GM21825 (cell line): ENCODE measurements around the gene HOATZ.

Source experiments
- ATAC-seq: cut with Tn5 transposase; IDR thresholded peaks from one replicate; pipeline ENCODE4 v1.9.1; 2021; ENCODE audit warnings: mild to moderate bottlenecking, moderate library complexity; ENCODE audit not compliant: unreplicated experiment

Gene HOATZ

DNA sequence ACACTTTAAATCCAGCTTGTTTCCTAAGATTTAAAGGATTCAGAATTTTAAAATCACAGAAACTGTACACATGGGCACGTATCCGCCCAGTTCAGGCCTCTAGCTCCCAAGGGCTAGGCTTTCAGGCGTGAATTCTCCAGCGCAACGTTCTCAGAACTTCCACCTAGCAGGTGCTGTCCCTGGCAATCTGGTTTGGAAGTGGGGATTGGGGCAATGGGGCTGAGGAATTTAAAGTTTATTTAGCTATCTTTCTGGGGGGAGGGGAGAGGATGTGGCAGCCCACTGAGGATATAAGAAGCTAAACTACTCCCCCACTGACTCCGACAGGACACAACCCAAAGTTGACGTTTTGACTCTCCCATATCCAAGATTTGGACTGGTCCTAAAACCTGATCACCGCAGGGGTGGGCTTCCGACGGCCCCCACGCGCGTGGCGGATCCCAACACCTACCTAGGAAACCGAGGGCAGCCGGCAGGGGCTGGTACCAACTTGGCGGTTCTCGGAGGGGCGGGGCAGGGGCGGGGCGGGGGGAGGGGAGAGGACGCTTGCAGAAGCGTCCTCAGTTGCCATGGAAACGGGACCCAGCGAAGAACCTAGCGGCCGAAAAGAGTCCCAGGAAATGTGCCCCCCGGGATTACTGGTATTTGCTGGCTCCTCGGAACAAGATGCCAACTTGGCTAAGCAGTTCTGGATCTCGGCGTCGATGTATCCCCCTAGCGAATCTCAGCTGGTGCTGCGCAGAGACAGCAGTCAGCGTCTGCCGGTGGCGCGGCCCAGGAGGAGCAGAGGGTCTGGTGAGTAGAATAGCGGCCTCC is at the start of gene HOATZ:
TSS of gene HOATZ (plus strand) at position 563 of the 816 bp plus-strand sequence. CDS start at position 570, 7 bp downstream.
- ATAC-seq: no peak

DNA sequence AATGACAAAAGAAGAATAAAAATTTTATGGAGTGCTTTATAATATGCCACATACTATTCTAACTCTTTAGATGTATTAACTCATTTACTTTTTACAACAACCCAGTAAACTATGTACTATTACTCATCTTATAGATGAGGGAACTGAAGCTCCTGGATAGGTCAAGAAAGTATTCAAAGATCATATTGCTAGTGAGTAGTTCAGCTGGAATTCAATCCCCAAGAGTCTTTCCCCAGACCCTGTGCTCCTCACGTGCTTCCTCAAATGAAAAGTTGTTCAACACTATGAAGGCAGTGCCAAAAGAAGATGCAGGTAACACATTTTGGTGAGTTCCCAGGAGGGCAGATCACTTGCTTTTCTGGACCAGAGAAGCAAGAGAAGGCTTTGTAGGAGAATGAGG is 49.2 kb upstream of the HOATZ start:
- ATAC-seq: no peak

DNA sequence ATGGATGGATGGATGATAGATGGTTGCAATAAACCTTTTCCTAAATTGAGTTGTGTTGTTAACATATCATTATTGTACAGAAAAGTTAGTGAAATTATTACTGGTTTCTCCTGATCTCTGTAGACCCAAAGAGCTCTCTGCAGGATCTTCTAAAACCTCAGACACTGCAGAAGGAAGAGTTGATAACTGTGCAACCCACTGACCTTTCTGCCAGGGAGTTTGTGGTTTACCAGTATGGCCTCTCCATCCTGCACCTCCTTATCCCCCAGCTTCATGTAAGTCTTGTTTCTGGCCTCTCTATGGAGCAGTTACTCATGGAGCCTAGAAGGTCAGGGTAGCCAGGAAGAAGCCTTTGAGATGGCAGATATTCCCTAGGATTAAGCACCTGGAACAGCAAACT is 48.0 kb upstream of the HOATZ start:
- no peak for ATAC-seq

DNA sequence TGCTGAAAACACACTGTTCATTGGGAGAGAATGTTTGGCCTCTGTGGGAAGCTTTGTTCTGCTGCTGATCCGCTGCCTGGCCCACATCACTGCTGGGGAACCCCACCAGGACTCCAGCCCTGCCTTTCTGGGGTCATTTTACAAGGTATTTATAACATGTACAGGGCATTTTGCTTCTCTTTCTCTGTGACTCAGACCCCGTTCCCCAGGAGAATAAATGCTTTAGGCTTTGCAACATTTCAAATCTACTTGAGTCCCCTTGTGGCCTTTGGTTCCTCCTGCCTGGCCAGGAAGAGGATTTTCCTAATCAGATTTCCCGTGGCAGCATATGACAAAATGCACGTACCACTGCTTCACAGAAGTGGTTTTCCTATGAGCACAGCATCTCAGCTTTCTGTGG is 45.4 kb upstream of the HOATZ start:
- ATAC-seq: no peak

DNA sequence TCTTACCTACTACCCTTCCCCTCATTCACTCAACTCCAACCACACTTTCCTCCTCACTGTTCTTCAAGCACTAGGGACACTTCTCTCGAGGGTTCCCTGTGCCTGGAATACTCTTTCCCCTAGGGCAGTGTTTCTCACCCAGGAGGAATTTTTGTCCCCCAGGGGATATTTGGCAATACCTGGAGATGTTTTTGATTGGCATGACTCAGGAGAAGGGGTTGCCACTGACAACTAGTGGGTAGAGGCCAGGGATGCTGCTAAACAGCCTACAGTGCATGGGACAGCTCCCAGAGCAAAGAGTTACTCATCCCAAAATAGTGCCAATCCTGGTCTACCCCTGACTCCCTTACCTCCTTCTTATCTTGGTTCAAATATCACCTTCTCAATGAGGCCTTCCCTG is 42.4 kb upstream of the HOATZ start:
- no peak for ATAC-seq

DNA sequence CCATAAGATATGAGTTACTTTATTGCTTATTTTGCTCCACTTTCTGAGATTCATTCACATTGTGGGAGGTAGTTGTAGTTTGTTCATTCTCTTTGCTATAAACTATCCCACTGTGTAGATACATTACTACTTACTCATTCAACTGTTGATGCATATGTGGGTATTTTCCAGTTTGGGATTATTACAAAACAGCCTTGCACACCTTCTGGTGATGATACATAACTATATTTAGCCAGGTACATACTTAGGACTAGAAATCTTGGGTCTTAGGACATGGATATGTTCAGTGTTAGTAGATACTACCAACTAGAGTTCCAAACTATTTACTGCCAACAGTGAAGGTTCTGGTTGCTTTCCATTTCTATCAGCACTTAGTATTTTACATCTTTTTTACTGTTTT is 40.1 kb upstream of the HOATZ start:
- no peak for ATAC-seq

DNA sequence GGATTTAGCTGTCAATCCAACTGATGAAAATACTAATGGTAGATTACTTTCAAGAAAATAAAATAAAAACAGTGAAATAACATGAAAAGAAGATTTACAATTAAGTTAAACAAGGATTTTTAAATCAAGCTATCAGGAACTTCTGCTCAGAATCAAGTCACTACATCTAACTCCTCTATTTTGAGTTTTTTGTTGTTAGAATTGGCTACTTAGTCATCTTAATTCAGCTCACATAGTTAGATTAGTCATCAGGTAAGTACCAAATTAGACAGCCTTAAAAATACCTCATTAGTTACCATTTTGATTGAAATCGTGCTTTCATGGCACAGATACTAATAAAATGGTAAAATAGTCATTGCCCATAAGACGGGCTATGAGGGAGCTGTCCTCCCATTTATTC is 38.2 kb upstream of the HOATZ start:
- ATAC-seq: no peak

DNA sequence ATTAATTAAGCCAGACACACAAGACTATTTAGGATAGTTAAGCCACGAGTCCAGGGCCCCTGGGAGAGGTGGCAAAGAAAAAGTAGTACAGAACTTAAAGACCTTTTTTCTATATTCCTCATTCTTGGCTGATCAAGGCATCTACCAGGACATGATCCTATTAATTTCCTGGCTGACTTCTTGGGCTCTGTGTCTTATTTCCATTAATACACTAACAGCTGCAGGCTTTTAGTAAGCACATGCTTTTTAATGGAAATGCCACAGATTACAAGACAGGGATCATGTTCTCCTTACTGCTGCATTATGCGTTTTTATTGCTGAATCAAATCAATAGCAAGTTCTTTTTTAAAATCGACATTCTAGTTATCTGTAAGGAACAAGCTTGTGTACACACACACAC is 37.6 kb upstream of the HOATZ start:
- no peak for ATAC-seq

DNA sequence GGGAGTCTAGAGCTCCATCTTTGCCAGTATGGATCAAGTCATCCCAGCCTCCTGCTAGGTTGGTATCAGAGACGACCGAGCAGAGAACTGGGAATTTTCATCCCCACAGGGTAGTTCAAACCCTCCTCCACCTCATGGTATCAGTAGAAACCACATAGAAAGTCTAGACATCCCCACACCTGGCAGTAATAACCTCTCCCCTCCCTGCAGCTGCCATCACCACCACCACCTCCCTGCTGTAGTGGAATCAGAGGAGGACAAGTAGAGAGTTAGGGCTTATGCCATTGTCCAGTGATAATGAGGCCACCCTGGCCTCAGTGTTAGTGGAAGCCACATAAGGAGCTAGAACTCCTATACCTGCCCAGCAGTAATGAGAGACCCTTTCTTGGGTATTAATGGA is 36.7 kb upstream of the HOATZ start:
- no peak for ATAC-seq

DNA sequence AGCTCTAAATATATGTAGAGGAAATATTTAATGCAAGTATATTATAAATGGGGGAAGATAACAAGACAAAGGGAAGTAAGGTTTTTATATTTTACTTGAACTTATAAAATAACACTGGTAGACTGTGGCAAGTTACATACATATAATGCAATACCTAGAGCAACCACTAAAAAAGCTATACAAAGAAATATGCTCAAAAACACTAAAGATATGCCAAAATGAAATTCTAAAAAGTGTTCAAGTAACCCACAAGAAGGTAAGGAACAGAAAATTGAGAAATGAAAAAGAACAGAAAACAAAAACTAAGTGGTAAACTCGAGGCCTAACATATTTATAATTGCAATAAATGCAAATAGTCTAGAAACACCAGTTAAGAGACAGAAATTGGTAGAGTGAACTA is 34.9 kb upstream of the HOATZ start:
- no peak for ATAC-seq

DNA sequence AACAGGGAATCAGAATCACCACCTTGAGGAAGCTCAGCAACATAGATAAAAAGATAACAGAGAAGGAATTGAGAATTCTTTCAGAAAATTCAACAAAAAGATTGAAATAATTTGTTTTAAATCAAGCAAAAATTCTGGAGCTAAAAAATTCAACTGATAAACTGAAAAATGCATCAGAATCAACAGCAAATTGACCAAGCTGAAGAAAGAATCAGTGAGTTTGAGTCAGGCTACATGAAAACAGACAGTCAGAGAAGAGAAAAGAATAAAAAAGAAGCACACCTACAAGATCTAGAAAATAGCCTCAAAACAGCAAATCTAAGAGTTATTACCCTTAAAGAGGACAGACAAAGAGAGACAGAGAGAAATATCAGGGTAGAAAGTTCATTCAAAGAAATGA is 31.1 kb upstream of the HOATZ start:
- no peak for ATAC-seq

DNA sequence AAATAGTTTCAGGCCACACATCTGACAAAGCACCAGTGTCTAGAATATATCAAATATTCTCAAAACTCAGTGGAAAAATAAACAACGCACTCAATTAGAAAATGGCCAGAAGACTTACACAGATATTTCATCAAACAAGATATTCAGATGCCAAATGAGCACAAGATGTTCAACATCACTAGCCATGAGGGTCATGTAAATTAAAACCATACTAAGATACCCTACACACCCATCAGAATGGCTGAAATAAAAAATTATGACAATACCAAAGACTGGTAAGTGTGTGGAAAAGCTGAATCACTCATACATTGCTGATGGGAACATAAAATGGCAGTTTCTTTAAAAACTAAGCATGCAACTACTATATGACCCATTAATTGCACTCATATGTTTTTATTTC is 24.1 kb upstream of the HOATZ start:
- ATAC-seq: no peak

DNA sequence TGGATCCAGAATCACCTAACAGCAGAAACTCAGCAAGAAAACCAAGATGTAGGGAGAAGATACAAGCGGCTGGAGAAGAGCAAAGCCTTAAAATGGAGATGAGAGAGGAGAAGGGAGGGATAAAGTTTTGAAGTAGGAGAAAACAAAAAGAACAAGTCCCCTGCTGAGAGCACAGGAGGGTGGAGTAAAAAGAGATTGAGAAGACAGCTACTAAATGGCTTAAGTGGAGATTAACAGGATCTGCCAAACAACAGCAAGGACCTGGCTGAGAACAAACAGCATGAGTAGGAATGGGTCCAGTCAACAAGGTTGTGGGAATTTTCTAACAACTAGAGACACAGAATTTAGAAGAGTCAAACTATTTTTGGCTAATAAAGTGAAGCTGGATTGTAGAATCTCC is 20.5 kb upstream of the HOATZ start:
- no peak for ATAC-seq

DNA sequence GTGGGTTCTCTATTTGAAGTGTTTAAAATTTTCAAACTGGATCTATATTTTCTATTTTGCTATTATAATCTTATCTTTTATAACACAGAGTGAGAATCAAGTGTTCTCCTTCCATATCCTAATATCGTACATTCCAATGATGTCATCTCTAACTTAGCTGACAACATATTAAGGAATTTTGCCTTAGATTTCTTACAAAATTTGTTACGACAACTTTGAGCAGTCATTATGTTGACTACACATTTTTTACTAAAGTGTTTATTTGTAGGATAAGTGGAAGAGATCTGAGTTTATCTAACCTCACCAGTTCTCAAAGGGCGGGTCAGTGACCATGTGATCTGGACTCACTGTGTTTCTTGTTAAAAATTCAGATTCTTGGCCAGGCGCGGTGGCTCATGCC is 15.1 kb upstream of the HOATZ start:
- no peak for ATAC-seq

DNA sequence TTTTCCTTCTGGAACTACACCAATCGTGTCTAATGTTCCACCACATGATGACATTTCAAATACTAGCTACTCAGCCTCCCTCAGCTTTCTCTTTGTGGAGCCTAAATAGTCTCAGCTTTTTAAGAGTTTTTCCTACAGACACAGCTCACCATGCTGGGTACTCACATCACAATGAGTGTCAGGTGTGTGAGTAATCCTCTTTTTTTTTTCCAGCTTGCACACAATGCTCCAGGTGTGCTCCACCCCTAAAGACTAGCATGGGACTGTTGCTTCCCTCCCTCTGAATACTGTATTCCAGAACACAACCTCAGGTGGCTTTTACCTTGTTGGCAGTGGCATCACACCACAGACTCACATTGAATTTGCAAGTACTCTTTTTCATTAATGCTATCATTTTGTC is 14.1 kb upstream of the HOATZ start:
- ATAC-seq: no peak

DNA sequence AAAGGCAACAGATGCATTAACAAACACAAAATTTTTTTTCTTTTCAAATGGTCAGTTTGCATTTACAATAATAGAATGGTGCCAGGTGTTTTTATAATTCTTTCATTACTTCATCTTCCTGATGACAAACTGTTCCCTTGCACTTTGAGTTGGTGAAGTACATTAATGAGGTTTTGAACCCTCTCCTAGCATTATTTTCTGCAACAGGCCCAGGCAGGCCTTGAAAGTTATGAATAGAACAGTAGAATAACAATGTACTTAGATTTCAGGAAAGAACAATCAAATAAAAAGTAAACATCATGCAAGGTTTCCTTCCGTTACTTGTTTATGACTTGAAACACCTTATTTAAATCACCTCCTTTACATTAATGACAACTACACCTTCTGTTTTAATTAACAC is 12.0 kb upstream of the HOATZ start:
- ATAC-seq: no peak

DNA sequence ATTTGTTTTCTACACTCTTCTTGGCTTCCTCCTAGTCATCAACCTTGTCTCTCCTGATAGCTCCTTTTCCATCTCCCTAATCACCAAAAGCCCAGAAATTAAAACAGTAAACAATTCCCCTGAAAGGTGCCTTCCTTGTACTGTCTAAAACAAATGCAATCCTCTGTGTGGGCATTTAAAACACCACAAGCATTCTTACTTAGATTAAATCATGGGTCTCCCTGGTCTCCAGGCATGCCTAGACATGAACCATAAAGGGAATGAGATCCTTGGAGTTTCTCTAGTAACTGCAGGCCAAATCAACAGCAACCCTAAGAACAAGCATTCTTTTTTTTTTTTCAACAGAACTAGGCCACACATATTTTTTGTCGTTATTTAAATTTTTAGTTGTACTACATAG is 4.3 kb upstream of the HOATZ start:
- no peak for ATAC-seq

DNA sequence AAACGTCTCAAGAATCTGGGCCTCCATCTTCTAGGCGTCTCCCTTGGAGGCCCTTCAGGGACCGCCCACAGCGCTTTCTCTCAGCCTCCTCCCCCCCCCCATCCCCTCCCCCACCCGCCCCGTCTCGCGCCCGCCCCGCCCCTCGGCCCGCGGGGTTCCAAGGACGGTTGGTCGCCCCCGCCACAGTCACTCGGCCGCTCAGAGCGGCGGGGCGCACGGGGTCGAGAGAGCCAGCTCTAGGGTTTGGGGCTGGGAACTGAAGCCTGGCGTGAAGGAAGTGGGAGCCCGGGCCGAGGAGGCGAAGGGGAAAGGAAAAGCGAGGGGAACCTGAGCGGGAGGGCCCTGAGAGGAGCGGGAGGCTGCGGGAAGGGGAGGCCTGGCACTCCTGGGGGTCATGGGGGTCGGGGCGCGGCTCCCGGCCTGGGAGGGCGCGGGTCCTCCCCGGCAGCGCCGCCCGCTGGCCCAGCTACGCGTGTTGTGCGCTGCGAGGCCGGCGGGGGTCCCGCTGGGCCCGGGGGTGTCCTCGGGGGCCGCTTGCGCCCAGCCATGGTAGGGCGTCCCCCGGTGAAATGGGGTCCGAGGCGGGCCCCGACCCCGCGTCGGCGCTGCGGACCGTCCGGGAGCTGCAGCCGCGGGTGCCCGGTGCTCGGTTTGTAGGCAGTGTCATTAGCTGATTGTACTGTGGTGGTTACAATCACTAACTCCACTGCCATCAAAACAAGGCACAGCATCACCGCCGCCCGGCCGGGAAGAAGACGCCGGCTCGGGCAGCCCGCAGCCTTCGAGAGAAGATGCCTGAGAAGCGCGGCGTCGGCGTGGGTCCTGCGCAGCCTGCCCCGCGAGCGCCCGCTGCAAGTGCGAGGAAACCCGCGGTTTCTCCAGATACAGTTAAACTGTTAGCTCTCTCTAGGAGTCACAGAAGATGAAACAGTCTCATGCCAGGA is 2.0 kb upstream of the HOATZ start, which contains the start of gene BTG4:
TSS of gene BTG4 (minus strand) at position 91 of the 944 bp plus-strand sequence. CDS start 13,610 bp downstream, outside the sequence.
- no peak for ATAC-seq

DNA sequence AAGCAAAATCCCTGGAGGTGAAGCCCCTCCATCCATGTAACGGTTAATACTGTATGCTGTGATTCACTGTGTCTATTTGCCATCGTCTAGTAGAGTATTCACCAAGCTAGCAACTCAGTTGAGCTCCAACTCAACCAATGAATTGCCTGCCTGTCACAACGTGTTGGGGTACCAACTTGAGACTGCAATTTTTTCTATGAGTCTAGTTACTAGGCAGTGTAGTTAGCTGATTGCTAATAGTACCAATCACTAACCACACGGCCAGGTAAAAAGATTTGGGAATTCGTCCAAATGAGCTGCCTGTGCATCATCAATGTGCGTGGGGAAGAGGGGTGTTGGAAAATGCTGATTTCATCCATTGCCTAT is 1.4 kb upstream of the HOATZ start:
- ATAC-seq: no peak

DNA sequence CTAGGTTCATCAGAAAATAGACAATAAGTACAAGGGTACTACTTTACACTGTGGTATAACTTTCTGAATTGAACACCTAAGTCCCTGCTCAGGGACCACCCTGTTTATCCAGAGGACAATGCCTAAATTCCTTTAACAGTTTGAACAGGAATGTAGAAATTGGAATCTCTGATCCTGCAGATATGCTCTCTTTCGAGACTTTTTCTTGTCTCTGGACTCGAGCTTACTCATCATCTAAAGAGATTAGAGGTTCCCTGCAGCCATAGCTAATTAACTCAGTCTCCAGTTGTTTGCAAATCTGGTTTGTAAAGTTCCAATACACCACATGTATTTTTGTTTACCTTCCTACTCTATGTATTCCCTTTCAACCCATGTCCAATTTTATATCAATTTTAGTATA is 1.0 kb downstream of the HOATZ start:
- ATAC-seq: no peak

DNA sequence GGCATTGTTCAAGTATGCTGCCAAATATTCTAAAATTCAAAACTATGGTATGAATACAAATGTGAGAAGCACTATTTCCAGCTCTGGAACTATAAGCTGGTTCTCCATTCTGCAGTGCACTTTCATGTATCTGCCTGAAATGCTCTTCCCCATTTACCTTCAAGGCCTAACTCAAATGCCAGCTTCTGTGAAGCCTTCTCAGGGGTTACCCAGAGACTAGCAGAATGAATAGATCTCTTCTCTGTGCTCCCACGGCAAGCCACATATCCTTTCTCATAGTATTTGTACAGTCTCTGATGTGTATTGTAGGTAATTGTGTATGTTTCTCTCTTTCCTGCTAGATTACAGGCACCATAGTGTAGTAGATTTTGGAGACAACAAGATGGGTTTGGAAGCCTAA is 4.1 kb downstream of the HOATZ start:
- no peak for ATAC-seq

DNA sequence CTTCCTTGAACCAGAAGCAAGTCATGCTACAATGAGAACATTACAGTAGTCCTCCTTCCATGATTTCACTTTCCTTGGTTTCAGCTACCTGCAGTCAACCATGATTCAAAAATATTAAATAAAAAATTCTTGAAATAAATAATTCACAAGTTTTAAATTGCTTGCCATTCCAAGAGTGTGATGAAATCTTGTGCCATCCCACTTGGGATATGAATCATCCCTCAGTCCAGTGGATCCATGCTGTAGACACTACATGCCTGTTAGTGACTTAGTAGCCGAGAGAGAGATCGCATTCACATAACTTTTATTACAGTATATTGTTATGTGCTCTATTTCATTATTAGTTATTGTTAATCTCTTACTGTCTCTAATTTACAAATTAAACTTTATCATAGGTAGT is 6.0 kb downstream of the HOATZ start:
- ATAC-seq: no peak
